Immature natural killer cell (primary cell): Measurements from ENCODE around the gene PALM2AKAP2. TPM values are rescaled to one million over a fixed set of nuclear protein-coding genes. Genes with fewer than 3 reads are reported as not detected.

Experiments used
- DNase-seq, 3 donors: peaks; one replicate each; pipeline ENCODE4 v3.0.0; 2022; ENCODE audit warnings: mixed read lengths in 1 of 3
- H3K27ac Mint-ChIP-seq, 6 donors: one replicate each; pipeline ENCODE4 v1.8.0; 2020; ENCODE audit warnings: mixed read lengths in 6 of 6, mild to moderate bottlenecking in 5 of 6, inconsistent platforms in 4 of 6, moderate library complexity in 3 of 6
- H3K27me3 Mint-ChIP-seq, 3 donors: one replicate each; pipeline ENCODE4 v1.8.0; 2020 to 2021; ENCODE audit warnings: low read depth in 3 of 3, mild to moderate bottlenecking in 3 of 3, mixed read lengths in 3 of 3, moderate library complexity in 3 of 3, inconsistent platforms in 1 of 3
- H3K36me3 Mint-ChIP-seq, 3 donors: one replicate each; pipeline ENCODE4 v1.8.0; 2020; ENCODE audit warnings: mixed read lengths in 3 of 3, inconsistent platforms in 2 of 3, mild to moderate bottlenecking in 2 of 3
- H3K4me1 Mint-ChIP-seq, 2 donors: one replicate each; pipeline ENCODE4 v1.8.0; 2020; ENCODE audit warnings: inconsistent platforms in 2 of 2, mild to moderate bottlenecking in 2 of 2, mixed read lengths in 2 of 2, moderate library complexity in 1 of 2
- H3K4me3 Mint-ChIP-seq, 5 donors: one replicate each; pipeline ENCODE4 v1.8.0; 2020; ENCODE audit warnings: mild to moderate bottlenecking in 5 of 5, mixed read lengths in 5 of 5, inconsistent platforms in 3 of 5, moderate library complexity in 3 of 5
- H3K9me3 Mint-ChIP-seq, 6 donors: one replicate each; pipeline ENCODE4 v1.8.0; 2020; ENCODE audit warnings: mild to moderate bottlenecking in 6 of 6, mixed read lengths in 6 of 6, inconsistent platforms in 4 of 6, moderate library complexity in 3 of 6
- polyA plus RNA-seq, 3 donors: library from polyadenylated mRNA; unstranded; fragments of 300-500 nt; fragmentation: Illumina TruSeq; gene quantifications; one replicate each; pipeline ENCODE4 v1.2.3, GENCODE V29; 2021

Gene PALM2AKAP2
- polyA plus RNA-seq, 3 donors from 2014 or later, result not detected

DNA sequence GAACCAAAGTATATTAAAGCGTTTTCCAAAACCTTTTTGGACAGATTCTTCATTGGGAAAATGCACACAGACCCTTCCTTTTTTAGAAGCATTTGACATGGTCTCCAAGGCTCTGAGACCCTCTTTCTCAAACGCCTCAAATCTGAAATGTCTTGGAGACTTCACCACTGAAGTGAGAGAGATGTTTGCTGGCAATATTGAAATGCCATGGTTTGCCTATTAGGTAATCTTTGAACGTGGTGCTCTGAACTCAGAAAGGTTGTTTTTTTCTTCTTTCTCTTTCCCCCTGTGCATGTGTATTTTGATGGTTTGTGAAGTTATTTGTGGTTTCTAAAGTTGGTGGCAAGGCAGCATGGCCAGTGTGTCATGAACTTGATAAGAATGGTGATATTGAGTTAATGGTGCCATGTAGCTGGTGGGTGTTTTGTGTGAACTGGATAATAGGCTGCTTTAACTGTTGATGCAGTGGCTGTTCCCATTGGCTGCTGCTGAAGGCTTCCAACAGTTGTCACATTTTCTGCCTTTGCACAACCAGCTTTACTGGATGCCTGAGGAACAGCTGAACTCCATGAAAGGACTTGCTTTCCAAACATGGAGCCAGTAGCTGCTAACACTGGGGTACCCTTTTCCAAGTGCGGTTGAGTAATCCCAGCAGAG is 1.7 kb downstream of the PALM2AKAP2 start:
- H3K27me3 Mint-ChIP-seq, result peaks cover 3 to 8% (median 4%) of the 10 kb centered on the region in 3 donors
- no peak overlapping the region for H3K27ac Mint-ChIP-seq
- H3K36me3 Mint-ChIP-seq, result no peaks in the 10 kb centered on the region
- DNase-seq, result no peak
- no peak overlapping the region for H3K4me3 Mint-ChIP-seq
- no peaks in the 10 kb centered on the region for H3K4me1 Mint-ChIP-seq
- H3K9me3 Mint-ChIP-seq, result no peaks in the 10 kb centered on the region

DNA sequence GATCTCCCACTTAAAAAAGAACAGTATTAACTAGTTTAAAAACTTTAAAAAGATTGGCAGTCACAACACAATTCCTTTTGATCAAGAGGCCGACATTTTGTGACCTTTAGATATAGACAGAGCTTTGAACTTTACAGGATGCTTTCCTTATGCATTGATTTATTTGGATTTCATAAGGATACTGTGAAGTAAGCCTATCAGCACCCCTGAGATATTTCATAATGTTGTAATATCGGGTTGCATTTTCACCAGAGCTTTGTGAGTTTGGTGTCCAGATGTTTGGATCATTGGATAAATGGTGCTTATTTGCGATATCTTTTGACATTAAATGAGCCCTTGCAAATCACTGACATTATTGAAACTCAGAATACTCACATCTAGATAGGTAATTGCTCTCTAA is 7.7 kb downstream of the PALM2AKAP2 start:
- H3K27ac Mint-ChIP-seq, result no peak overlapping the region
- no peaks in the 10 kb centered on the region for H3K9me3 Mint-ChIP-seq
- no peak overlapping the region for H3K4me3 Mint-ChIP-seq
- DNase-seq, result no peak
- peaks cover 1 to 7% (median 1%) of the 10 kb centered on the region in 3 donors for H3K27me3 Mint-ChIP-seq
- no peaks in the 10 kb centered on the region for H3K36me3 Mint-ChIP-seq
- no peaks in the 10 kb centered on the region for H3K4me1 Mint-ChIP-seq

DNA sequence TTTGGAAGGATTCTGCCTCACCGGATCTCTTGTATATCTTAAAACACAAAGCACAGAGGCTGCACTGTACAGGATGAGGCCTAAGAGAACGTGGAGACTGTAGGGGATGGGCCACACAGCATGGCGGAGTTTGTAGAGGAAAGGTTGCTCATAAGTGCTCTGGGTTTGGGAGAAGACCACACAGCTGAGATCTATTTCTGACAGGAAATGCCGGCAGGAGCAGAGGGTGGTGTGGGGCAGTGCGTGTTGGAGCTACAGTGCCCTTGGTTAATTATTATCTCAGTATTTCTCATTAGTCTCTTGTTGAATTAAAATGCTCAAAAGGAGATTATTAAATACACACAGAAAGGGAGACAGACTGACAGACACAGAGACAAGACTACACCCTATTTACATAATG is 9.6 kb downstream of the PALM2AKAP2 start:
- H3K4me1 Mint-ChIP-seq, result no peaks in the 10 kb centered on the region
- H3K27me3 Mint-ChIP-seq, result peaks cover 0 to 4% (median 3%) of the 10 kb centered on the region in 3 donors
- H3K9me3 Mint-ChIP-seq, result no peaks in the 10 kb centered on the region
- H3K27ac Mint-ChIP-seq, result no peak overlapping the region
- no peak overlapping the region for H3K4me3 Mint-ChIP-seq
- no peaks in the 10 kb centered on the region for H3K36me3 Mint-ChIP-seq
- DNase-seq, result no peak

DNA sequence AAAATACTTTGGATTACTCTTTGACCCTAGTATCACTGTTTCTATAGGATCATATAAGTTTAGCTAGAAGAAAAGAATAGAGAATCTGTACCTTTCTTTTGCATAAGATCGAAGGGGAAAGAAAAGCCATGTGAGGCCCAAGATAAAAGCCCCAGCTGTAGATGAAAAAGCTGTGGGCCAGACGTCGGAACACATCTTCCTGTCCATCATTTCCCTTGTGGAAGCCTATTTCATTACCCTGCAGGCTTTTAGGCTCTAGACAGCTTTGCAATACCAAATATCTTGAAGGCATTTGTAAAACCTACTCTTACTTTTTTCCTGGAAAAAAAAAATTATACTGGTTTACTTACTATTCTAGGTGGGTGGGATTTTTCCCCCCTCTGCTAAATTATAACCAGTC is 10.0 kb downstream of the PALM2AKAP2 start:
- H3K4me1 Mint-ChIP-seq, result no peaks in the 10 kb centered on the region
- H3K4me3 Mint-ChIP-seq, result no peak overlapping the region
- DNase-seq, result no peak
- H3K9me3 Mint-ChIP-seq, result no peaks in the 10 kb centered on the region
- H3K27me3 Mint-ChIP-seq, result peaks cover 0 to 4% (median 3%) of the 10 kb centered on the region in 3 donors
- H3K27ac Mint-ChIP-seq, result no peak overlapping the region
- no peaks in the 10 kb centered on the region for H3K36me3 Mint-ChIP-seq

DNA sequence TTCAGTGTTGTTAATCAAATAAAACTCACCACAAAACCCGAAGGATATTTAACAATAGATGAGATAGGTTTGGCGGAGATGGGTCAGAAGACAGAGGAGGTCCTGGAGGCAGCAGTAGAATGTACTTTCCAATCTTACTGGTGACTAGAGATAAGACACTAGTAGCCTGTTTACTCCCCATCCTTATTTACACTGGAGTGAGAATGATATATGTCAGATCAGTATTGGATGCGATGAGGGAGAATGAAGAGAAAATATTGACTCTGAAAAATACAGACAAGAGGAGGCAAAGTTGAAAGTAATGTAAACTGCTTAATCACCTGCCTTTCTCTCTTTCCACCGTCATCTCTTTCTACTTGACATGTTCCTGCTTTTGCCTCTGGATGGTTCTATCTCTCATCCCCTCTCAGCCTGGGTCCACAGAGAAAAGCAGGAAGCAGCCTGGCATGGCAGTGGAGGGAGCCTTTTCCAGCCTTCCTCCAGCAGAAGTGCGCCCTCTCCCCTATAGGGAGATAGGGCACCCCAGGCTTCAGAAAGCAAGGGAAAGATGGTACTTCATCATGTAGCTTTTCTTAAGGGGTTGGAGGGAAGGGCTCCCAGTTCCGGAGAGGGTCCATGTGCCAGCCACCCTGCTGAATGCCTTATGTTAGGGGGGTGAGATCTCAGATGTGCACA is 11.1 kb downstream of the PALM2AKAP2 start:
- no peaks in the 10 kb centered on the region for H3K36me3 Mint-ChIP-seq
- no peaks in the 10 kb centered on the region for H3K4me1 Mint-ChIP-seq
- H3K4me3 Mint-ChIP-seq, result no peak overlapping the region
- peaks cover 0 to 4% (median 3%) of the 10 kb centered on the region in 3 donors for H3K27me3 Mint-ChIP-seq
- DNase-seq, result no peak
- no peak overlapping the region for H3K27ac Mint-ChIP-seq
- H3K9me3 Mint-ChIP-seq, result no peaks in the 10 kb centered on the region

DNA sequence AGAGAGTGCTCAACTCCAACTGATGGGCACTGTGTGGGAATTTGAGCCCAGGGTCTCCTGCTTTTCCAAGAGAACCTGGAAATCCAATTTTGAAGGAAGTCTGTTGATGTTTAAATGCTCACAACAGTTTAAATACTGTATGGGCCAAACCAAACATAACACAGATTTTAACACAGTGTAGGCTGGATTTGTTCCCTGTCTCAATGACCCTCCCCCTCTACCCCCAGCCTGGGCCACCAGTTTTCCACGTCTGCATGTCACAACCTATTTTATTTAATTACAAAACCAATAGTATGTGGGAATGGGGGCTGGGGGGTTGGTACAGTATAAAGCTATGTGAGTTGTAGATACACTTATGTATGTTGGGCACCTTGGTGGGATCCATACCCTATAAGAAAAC is 11.7 kb downstream of the PALM2AKAP2 start:
- no peak for DNase-seq
- Mint-ChIP-seq H3K9me3 (no peaks in the 10 kb centered on the region), H3K36me3 (no peaks in the 10 kb centered on the region), H3K27me3 (peaks cover 0 to 6% (median 3%) of the 10 kb centered on the region in 3 donors), H3K27ac (no peak overlapping the region), H3K4me1 (no peaks in the 10 kb centered on the region), H3K4me3 (no peak overlapping the region)

DNA sequence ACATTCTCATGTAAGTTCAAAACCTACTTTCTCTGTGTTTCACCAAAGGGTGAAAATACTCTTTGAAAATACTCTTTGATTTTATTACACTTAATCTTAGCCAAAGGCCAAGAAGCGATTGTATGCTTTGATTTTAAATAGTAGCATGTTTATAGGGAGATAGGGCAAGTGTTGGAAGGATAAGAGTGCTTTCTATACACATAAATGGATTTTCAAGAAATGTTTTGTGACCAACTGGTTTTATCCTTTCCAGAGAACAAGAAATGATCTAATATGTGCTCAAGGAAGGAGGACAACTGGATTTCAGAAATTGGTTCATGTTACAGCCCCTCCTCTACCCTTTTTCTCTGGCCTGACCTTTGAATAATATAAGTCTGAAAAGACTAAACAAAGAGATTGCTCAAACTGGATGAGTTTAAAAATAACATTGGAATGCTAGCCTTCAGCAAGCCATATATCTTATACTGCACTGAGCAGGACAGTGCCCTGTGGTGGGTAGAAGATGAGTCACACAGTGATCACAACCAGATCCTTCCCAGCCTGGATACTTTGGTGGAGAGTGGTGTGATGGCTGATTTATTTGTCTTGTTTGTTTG is 13.1 kb downstream of the PALM2AKAP2 start:
- DNase-seq, result no peak
- H3K27ac Mint-ChIP-seq, result no peak overlapping the region
- H3K4me3 Mint-ChIP-seq, result no peak overlapping the region
- H3K9me3 Mint-ChIP-seq, result peaks cover 0 to 2% (median 0%) of the 10 kb centered on the region in 6 donors
- peaks cover 0 to 6% (median 3%) of the 10 kb centered on the region in 3 donors for H3K27me3 Mint-ChIP-seq
- no peaks in the 10 kb centered on the region for H3K36me3 Mint-ChIP-seq
- no peaks in the 10 kb centered on the region for H3K4me1 Mint-ChIP-seq

DNA sequence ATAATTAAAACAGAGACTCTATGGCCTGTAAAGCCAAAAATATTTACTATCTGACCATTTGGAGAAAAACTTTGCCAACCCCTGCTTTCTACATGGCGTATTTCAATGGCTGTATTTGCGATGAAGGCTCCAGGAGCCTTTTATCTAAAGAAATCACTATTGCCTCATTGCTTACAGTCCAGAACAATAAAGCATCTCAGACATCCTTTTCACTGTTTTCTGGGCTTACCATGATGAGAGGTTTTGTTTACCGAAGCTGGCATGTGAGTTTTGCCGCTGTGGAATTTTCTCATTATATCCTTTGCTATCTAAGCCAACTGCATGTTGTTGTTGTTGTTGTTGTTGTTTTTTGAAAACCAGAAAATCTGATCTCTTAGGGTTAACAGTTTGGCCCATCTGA is 13.9 kb downstream of the PALM2AKAP2 start:
- DNase-seq, result no peak
- no peak overlapping the region for H3K4me3 Mint-ChIP-seq

DNA sequence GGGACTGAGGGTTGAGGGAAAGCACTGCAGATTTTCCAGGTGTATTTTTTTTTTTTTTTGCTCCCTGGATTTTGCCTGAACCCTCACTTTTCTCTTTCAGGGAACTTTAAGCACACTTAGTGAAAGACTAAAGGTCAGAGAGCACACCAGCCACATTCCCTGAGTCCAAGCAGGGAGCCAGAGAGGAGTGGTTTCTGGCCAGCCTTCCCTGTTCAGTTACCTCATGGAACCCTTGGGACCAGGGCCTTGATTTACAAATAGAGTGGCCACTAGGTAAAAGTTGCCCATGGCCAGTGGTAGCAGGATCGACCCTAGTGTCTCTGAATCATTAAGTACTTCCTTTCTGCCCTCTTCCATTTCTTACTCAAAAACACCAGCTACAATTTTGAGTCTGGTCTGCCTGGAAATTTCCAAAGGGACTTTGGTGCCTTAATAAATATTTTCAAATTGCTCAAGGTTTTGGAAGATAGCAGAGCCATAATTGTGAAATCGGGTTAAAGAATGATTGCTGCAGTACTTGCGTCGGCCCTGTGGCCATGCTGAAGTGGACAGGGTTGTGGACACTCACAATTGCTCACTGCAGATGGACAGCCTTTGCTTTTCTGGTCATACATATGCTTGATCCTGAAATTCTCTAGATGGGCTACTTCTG is 14.5 kb downstream of the PALM2AKAP2 start:
- no peak overlapping the region for H3K27ac Mint-ChIP-seq
- DNase-seq, result no peak
- H3K27me3 Mint-ChIP-seq, result peaks cover 0 to 9% (median 7%) of the 10 kb centered on the region in 3 donors
- no peaks in the 10 kb centered on the region for H3K36me3 Mint-ChIP-seq
- peaks cover 0 to 2% (median 0%) of the 10 kb centered on the region in 6 donors for H3K9me3 Mint-ChIP-seq
- H3K4me3 Mint-ChIP-seq, result no peak overlapping the region
- H3K4me1 Mint-ChIP-seq, result no peaks in the 10 kb centered on the region

More for the DNA sequence above, 13.9 kb downstream of the PALM2AKAP2 start:
- Mint-ChIP-seq H3K27ac (no peak overlapping the region), H3K36me3 (no peaks in the 10 kb centered on the region), H3K4me1 (no peaks in the 10 kb centered on the region), H3K9me3 (peaks cover 0 to 2% (median 0%) of the 10 kb centered on the region in 6 donors), H3K27me3 (peaks cover 0 to 7% (median 3%) of the 10 kb centered on the region in 3 donors)

DNA sequence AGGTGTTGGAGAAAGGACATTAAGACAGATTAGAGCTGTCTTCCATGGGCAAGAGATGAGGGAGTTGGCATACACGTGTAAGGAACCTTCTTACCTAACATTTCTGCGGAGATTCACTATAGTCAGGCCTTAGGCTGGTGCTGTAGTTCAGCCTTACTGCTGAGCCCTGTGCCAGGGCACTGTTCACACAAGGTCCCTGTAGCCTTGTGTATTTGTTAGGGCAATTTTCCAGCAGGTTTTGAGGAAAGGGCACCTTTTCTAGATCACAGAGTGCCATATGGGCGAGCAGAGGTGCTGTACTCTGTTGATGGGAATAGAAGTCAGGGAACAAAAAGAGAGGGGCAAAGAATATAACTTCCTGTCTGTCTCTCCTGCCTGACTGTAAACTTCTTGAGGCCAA is 15.6 kb downstream of the PALM2AKAP2 start:
- no peak for DNase-seq
- peaks cover 0 to 9% (median 7%) of the 10 kb centered on the region in 3 donors for H3K27me3 Mint-ChIP-seq
- no peaks in the 10 kb centered on the region for H3K36me3 Mint-ChIP-seq
- no peaks in the 10 kb centered on the region for H3K4me1 Mint-ChIP-seq
- peaks cover 0 to 2% (median 0%) of the 10 kb centered on the region in 6 donors for H3K9me3 Mint-ChIP-seq
- no peak overlapping the region for H3K4me3 Mint-ChIP-seq
- H3K27ac Mint-ChIP-seq, result no peak overlapping the region

DNA sequence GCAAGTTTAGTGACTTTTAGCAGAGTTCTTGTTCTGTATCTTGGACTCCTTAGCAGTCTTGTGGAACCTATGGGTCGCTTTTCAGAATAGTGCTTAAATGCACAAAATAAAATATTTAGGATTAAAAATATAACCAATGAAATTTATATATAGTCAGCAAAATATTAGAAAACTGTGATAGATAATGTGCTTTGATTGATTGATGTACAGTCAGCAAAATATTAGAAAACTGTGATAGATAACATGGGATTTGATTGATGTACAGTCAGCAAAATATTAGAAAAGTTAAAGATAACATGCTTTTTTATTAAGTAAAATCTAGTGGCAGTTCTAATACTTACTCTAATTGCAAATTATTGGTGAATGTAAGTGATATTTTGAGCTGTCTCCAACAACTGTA is 16.1 kb downstream of the PALM2AKAP2 start:
- Mint-ChIP-seq H3K4me1 (no peaks in the 10 kb centered on the region), H3K27me3 (peaks cover 0 to 8% (median 7%) of the 10 kb centered on the region in 3 donors), H3K27ac (no peak overlapping the region), H3K36me3 (no peaks in the 10 kb centered on the region), H3K9me3 (peaks cover 0 to 2% (median 0%) of the 10 kb centered on the region in 6 donors), H3K4me3 (no peak overlapping the region)
- DNase-seq, result no peak

DNA sequence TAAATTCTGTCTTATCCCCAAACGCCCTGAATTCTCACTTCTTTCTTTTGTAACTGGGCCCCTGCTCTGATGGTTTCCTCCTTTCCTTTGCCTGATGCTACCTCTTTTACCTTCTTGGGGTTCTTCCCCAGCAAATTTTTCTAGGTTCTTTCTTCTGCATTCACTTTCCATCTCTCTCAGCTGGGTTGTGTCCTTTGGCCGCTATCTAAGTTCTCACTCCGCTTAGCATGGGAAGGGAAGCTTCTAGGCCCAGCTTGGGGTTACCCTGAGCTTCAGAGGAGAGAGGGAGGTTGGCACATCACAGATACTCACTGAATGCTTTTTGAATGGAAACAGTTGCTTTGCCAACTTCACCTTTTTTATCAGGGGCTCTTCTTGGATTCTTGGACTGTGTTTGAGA is 17.0 kb downstream of the PALM2AKAP2 start:
- H3K9me3 Mint-ChIP-seq, result peaks cover 0 to 2% (median 0%) of the 10 kb centered on the region in 6 donors
- H3K4me1 Mint-ChIP-seq, result no peaks in the 10 kb centered on the region
- H3K27me3 Mint-ChIP-seq, result peaks cover 0 to 9% (median 4%) of the 10 kb centered on the region in 3 donors
- DNase-seq, result no peak
- H3K4me3 Mint-ChIP-seq, result no peak overlapping the region
- no peak overlapping the region for H3K27ac Mint-ChIP-seq
- H3K36me3 Mint-ChIP-seq, result no peaks in the 10 kb centered on the region

DNA sequence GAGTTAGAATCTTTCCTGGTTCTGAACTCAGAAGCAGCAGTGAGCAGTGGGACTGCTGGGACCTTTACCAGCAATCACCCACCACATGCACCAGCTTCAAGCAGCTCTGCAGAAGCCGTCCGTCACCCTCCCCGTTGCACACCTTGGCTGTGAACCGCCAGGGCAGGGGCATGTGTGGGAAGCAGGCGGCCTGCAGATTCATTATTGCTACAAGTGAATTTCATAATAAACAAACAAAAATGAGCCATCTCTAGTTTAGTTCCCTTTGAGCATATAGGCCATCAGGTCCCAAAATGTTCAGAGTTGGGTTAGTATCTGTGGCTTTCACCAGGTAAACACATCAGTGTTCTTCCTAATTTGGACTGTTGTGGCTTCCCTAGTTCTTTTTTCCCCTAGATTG is 17.5 kb downstream of the PALM2AKAP2 start:
- no peak for DNase-seq
- Mint-ChIP-seq H3K9me3 (peaks cover 0 to 2% (median 0%) of the 10 kb centered on the region in 6 donors), H3K36me3 (no peaks in the 10 kb centered on the region)

DNA sequence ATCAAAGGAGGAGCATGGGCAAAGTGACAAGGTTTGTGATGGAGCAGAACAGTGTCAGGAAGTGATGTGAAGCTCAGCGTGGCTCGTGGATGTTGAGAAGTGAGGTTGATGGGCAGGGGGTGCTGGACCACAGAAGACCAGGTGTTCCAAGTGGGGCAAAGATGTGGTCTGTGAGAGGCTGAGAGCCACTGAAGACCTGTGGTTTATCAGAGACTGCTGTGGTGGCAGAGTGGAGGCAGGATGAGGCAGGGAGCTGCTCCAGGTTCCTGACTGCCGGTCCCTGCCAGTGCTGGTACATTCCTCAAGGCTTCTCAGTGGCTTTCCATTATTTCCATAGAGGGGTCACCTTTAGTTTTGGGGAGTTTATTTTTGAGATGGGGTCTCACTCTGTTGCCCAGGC is 19.1 kb downstream of the PALM2AKAP2 start:
- Mint-ChIP-seq H3K9me3 (peaks cover 0 to 2% (median 0%) of the 10 kb centered on the region in 6 donors), H3K27me3 (peaks cover 0 to 6% (median 4%) of the 10 kb centered on the region in 3 donors), H3K36me3 (no peaks in the 10 kb centered on the region), H3K4me3 (no peak overlapping the region), H3K4me1 (no peaks in the 10 kb centered on the region), H3K27ac (no peak overlapping the region)
- DNase-seq, result no peak

More for the DNA sequence above, 17.5 kb downstream of the PALM2AKAP2 start:
- H3K4me3 Mint-ChIP-seq, result no peak overlapping the region
- no peak overlapping the region for H3K27ac Mint-ChIP-seq
- no peaks in the 10 kb centered on the region for H3K4me1 Mint-ChIP-seq
- peaks cover 0 to 8% (median 4%) of the 10 kb centered on the region in 3 donors for H3K27me3 Mint-ChIP-seq
